NCI-H2081 treated with DMSO at 0.1 percent for 48 hours (cell line): ENCODE data around the gene MAP3K15.

ENCODE experiments used
- DNase-seq: peaks from one replicate; lab custom pipeline; 2025; lab: John Stamatoyannopoulos, UW

MAP3K15 gene

GRCh38 chrX:19514791-19515614, at the start of gene MAP3K15:
TSS of gene MAP3K15 (minus strand) at chrX:19515508. CDS start at chrX:19515261, 247 bp downstream.
- no peak for DNase-seq

- DNase-seq = no peak
Observed at GRCh38 chrX:19564606-19565005, 49.3 kb upstream of the MAP3K15 start.

GRCh38 chrX:19563746-19564145, 48.4 kb upstream of the MAP3K15 start:
- DNase-seq = no peak

- DNase-seq = no peak
Observed at GRCh38 chrX:19563327-19563726, 48.0 kb upstream of the MAP3K15 start.

GRCh38 chrX:19560611-19561010, 45.3 kb upstream of the MAP3K15 start:
- DNase-seq = no peak

GRCh38 chrX:19557822-19558221, 42.5 kb upstream of the MAP3K15 start:
- DNase-seq = no peak

- DNase-seq = no peak
Observed at GRCh38 chrX:19556202-19556601, 40.9 kb upstream of the MAP3K15 start.

- DNase-seq = no peak
Observed at GRCh38 chrX:19555683-19556082, 40.4 kb upstream of the MAP3K15 start.

- DNase-seq = no peak
Observed at GRCh38 chrX:19555236-19555635, 39.9 kb upstream of the MAP3K15 start.

- DNase-seq = no peak
Observed at GRCh38 chrX:19554786-19555185, 39.5 kb upstream of the MAP3K15 start.

- no peak for DNase-seq
Observed at GRCh38 chrX:19552793-19553192, 37.5 kb upstream of the MAP3K15 start.

GRCh38 chrX:19549838-19550237, 34.5 kb upstream of the MAP3K15 start:
- no peak for DNase-seq

- no peak for DNase-seq
Observed at GRCh38 chrX:19548934-19549333, 33.6 kb upstream of the MAP3K15 start.

- no peak for DNase-seq
Observed at GRCh38 chrX:19548279-19548678, 33.0 kb upstream of the MAP3K15 start.

- no peak for DNase-seq
Observed at GRCh38 chrX:19545651-19546050, 30.3 kb upstream of the MAP3K15 start.

- DNase-seq = no peak
Observed at GRCh38 chrX:19544693-19545305, 29.5 kb upstream of the MAP3K15 start.

GRCh38 chrX:19543951-19544381, 28.7 kb upstream of the MAP3K15 start:
- DNase-seq = no peak

GRCh38 chrX:19543020-19543715, 27.9 kb upstream of the MAP3K15 start:
- DNase-seq = no peak

- DNase-seq = no peak
Observed at GRCh38 chrX:19541931-19542330, 26.6 kb upstream of the MAP3K15 start.

GRCh38 chrX:19541196-19541595, 25.9 kb upstream of the MAP3K15 start:
- DNase-seq = no peak

GRCh38 chrX:19540076-19540475, 24.8 kb upstream of the MAP3K15 start:
- no peak for DNase-seq

- no peak for DNase-seq
Observed at GRCh38 chrX:19539665-19540064, 24.4 kb upstream of the MAP3K15 start.

- no peak for DNase-seq
Observed at GRCh38 chrX:19535476-19535875, 20.2 kb upstream of the MAP3K15 start.
